GM19043 (cell line): ENCODE measurements around the gene ZNF26.
"Not testable (repeated sequence)": the region's sequence is repeated elsewhere in the genome, so short reads cannot be mapped to it uniquely, and the experiment has no call there.

Experiments used
- ATAC-seq: cut with Tn5 transposase; IDR thresholded peaks from one replicate; pipeline ENCODE4 v1.9.1; 2021; ENCODE audit warnings: low read depth; ENCODE audit not compliant: unreplicated experiment

The ZNF26 gene

GRCh38 chr12:132955094-132956010, 30.8 kb upstream of the ZNF26 start:
- ATAC-seq: peak; percentile 7

GRCh38 chr12:132956011-132956788, 30.0 kb upstream of the ZNF26 start, which contains the start of gene ZNF605:
TSS of gene ZNF605 (minus strand) at chr12:132956306. CDS start at chr12:132945635, 10,671 bp downstream.
- peak; percentile 99 for ATAC-seq

DNA sequence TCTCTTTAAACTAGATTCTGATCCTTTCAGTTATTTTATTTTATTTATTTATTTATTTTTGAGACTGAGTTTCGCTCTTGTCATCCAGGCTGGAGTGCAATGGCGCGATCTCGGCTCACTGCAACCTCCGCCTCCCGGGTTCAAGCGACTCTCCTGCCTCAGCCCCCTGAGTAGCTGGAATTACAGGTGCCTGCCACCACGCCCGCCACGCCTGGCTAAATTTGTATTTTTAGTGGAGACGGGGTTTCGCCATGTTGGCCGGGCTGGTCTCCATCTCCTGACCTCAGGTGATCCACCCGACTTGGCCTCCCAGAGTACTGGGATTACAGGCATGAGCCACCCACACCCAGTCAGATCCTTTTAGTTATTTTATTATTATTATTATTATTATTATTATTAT, 24.4 kb upstream of the ZNF26 start:
- not testable (repeated sequence) for ATAC-seq

GRCh38 chr12:132963947-132964346, 22.2 kb upstream of the ZNF26 start:
- ATAC-seq: not testable (repeated sequence)

GRCh38 chr12:132965796-132966195, 20.4 kb upstream of the ZNF26 start:
- ATAC-seq: no peak

DNA sequence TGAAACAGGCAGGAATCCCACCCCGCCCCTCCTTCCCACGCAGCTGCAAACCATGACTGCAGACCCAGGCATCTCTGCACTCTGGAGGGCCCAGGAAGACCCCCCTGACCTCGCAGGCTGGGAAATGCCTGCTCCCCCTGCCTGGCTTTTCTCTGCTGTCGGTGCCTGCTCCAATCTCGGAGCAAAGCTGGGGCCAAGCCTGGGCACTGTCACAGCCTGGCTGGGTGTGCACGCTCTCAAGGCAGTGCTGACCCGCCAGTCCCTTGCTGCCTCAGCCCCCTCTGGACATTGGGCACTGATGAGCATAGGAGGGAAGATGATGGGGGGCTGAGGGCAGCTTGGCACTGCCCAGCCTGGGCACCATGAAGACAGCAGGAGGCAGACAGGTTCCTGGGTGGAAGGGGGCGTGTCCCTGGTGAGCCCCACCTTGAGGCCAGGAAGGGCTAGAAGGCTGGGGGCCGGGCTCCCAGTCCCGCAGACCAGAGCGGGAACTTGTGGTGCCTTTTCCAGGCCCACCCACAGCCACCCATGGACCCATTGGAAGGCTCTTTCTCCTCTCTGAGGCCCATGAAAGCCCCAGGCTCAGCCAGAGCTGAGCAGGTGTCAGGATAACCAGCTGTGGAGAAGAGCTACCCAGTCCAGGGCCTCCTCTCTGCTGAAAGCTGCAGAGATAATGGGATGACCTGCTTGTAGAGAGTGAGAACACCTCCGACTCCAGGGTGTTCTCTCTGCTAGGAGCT, 19.3 kb upstream of the ZNF26 start:
- ATAC-seq: no peak

- no peak for ATAC-seq
Observed at GRCh38 chr12:132967736-132968135, 18.4 kb upstream of the ZNF26 start.

GRCh38 chr12:132972374-132972773, 13.8 kb upstream of the ZNF26 start:
- no peak for ATAC-seq

- ATAC-seq: not testable (repeated sequence)
Observed at GRCh38 chr12:132976870-132977269, 9.3 kb upstream of the ZNF26 start.

DNA sequence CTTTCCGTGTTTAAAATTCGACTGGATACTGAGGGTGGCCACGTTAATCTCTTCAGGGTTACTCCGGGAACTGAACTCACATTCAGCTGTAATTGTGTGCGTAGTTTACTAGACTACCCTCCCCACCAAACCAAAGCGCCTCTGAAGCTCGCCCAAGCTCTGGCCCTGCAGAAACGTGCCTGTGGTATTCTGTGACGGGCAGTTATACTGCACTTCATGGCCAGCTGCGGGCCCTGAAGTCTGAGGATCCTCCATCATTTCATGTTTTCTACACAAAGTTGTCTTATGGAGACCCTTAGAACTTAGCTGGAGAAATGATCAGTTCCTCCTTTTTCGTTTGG, 688 bp downstream of the ZNF26 start:
- ATAC-seq: peak; percentile 4

GRCh38 chr12:132998741-132999140, 12.6 kb downstream of the ZNF26 start:
- ATAC-seq: no peak

DNA sequence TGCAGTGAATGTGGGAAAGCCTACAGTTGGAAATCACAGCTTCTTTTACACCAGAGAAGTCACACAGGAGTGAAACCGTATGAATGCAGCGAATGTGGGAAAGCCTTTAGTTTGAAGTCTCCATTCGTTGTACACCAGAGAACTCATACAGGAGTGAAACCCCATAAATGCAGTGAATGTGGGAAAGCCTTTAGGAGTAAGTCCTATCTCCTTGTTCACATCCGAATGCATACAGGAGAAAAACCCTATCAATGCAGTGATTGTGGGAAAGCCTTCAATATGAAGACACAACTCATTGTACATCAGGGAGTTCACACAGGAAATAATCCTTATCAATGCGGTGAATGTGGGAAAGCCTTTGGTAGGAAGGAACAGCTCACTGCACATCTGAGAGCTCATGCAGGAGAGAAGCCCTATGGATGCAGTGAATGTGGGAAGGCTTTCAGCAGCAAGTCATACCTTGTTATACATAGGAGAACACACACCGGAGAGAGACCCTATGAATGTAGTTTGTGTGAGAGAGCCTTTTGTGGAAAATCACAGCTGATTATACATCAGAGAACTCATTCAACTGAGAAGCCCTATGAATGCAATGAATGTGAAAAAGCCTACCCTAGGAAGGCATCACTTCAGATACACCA, 24.6 kb downstream of the ZNF26 start:
- ATAC-seq: no peak

- ATAC-seq: no peak
Observed at GRCh38 chr12:133023566-133023965, 37.4 kb downstream of the ZNF26 start.

DNA sequence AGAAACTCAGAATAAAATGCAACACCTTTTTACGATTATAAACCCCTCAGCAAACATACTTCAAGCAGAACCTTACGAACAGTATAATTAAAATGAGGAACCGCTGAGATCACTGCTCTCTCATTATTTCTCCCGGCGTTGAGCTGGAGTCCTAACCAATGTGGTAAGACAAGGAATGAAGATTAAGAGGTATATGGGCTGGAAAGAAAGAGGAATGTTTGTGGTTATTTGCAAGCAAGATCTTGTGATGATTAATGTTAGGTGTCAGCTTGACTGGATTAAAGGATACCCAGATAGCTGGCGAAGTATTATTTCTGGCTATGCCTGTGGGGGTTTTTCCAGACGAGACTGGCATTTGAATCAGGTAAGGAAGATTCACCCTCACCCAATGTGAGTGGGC, 40.8 kb downstream of the ZNF26 start:
- ATAC-seq: no peak

DNA sequence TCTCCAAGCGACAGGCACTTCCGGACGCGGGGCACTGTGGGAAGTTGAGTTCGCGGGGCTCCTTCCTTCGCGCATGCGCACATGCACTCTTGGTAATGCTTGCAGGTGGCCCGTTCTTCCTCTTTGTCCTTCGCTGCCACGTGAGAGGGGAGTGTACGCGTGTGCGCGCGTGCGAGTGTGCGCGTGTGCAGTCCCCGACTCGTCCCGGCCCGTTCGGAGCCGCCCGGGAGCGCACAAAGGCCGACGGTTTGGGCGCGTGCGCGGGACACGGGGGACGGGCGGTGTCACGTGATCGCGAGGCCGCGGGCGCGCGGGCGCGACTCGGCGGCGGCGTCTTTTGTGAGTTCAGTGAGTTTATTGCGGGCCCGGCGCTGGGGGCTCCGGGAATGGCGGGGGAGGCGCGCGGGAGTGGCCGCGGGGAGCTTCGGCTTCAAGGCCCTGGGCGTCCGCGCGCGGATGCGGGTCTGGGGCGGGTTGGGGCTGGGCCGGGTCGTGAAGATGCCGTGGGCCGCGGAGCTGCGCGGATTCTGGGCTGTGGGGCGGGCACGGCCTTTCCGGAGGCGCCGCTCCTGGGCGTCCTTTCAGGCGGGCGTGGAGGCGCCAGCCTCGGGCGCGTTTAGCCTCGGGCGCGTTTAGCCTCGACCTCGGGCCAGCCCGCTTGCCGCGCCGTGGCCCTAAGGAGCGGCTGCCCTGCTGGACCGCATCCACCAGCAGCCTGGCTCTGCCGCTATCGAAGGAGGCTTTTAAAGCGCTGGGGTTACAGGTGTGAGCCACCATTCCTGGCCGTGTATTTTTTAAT, 51.2 kb downstream of the ZNF26 start, which contains the start of gene ZNF84:
ZNF84 (plus strand) TSS at position 303 of the 799 bp plus-strand sequence. CDS start 3,959 bp downstream, outside the sequence.
- peak; percentile 90 for ATAC-seq

DNA sequence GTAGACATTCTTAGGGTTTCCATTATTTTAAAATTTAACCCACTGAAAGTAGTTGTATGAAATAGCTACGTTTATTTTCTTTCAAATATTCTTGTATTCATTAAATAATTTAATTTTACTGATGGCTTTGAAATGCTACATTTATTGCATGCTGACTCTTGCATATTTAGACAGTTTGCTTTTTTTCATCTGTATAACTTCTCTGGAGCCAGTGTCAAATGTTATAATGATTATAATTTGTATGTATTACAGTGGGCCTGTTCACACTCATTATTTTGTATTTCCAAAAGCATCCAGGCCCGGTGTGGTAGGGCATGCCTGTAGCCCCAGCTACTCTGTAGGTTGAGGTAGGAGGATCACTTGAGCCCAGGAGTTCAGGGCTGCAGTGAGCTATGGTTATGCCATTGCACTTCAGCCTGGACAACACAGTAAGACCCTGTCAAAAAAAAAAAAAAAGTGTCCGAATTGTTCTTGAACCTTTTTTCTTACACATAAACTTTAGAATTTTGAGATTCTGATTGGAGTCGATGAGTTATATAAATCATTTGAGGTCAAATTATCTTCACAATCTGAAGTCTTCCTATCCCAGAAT, 52.0 kb downstream of the ZNF26 start:
- no peak for ATAC-seq

DNA sequence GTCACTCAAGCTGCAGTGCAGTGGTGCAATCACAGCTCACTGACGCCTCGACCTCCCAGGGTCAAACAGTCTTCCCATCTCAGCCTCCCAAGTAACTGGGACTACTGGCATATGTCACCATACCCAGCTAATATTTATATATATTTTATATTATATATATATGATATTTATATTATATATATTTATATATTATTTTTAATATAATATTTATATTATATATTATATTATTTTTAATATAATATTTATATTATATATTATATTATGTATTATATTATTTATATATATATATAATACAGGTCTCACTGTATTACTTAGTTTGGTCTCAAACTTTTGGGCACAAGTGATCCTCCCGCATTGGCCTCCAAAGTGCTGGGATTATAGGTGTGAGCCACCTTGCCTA, 60.5 kb downstream of the ZNF26 start:
- ATAC-seq: no peak

GRCh38 chr12:133057446-133057845, 71.3 kb downstream of the ZNF26 start:
- no peak for ATAC-seq
